ENCODE data around the gene IL17RC.
"Not testable (repeated sequence)": the region's sequence is repeated elsewhere in the genome, so short reads cannot be mapped to it uniquely, and the experiment has no call there.

Gene IL17RC

DNA sequence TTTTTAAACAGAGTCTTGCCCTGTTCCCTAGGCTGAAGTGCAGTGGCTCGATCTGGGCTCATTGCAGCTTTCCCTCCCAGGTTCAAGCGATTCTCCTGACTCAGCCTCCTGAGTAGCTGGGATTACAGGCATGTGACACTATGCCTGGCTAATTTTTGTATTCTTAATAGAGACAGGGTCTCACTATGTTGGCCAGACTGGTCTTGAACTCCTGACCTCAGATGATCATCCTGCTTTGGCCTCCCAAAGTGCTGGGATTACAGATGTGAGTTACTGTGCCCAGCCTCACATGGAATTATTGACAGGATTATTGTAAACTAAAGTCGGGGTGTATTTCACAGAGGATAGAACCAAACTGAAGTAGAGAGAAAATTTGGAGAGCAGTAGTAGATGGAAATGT, 21.2 kb upstream of the IL17RC start:
- DNase-seq (ENCODE audit: low spot score), result not testable (repeated sequence)

DNA sequence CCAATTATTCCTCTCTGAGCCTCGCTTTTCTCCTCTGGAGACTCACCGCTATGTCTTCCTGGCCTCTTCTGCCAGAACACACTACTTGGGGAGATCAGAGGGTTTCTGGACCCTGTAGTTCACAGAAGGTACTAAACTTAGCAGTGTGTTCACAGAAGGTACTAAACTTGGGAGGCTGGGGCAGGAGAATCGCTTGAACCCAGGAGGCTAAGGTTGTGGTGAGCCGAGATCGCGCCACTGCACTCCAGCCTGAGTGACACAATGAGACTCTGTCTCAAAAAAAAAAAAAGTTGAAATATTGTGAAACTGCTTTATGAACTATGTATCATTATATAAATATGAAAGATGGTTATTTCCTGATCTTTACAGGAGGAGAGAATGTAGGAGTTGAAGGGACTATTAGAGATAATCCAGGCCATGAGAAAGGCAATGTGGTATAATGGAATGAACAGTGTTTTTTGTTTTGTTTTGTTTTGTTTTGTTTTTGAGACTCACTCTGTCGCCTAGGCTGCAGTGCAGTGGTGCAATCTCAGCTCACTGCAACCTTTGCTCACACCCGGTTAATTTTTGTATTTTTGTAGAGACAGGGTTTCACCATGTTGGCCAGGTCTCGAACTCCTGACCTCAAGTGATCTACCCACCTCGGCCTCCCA, 20.0 kb upstream of the IL17RC start:
- DNase-seq (ENCODE audit: low spot score), result not testable (repeated sequence)

GRCh38 chr3:9897408-9898372, 19.2 kb upstream of the IL17RC start:
- no peak for DNase-seq (ENCODE audit: low spot score)

- no peak for DNase-seq (ENCODE audit: low spot score)
Observed at GRCh38 chr3:9898467-9899241, 18.2 kb upstream of the IL17RC start.

DNA sequence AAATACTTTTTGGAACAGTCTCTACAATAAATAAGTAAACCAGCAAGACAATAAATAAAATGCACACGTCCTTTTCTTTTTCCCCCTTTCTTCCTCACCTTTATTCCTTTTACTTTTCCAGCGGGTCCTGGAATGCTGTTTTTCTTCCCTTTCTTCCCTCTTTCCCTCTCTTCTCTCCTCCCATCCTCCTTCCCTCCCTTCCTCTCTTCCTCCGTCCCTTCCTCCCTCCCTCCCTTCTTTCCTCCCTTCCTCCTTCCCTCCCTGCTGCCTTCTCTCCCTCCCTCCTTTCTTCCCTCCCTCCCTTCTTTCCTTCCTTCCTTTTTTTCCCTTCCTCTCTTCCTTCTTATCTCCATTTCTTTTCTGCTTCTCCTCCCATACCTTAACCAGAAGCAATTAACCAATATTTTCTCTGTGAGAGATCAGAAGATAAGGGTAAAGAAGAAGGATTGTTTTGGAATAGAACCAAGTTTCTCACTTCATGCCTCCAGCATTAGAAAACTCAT, 17.6 kb upstream of the IL17RC start:
- DNase-seq (ENCODE audit: low spot score), result no peak

DNA sequence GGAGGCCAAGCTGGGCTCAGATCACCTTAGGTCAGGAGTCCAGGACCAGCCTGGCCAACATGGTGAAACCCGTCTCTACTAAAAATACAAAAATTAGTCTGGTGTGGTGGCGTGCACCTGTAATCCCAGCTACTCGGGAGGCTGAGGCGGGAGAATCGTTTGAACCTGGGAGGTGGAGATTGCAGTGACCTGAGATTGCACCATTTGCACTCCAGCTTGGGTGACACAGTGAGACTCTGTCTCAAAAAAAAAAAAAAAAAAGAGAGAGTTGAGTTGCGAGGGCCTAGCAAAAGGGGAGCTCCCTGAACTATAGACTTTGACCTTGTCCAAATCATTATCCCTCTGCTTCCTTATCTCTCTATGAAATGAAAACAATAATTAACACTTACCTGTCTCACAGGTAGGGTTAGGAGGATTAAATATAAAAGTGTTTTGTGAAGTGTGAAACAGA, 15.9 kb upstream of the IL17RC start:
- DNase-seq (ENCODE audit: low spot score), result not testable (repeated sequence)

DNA sequence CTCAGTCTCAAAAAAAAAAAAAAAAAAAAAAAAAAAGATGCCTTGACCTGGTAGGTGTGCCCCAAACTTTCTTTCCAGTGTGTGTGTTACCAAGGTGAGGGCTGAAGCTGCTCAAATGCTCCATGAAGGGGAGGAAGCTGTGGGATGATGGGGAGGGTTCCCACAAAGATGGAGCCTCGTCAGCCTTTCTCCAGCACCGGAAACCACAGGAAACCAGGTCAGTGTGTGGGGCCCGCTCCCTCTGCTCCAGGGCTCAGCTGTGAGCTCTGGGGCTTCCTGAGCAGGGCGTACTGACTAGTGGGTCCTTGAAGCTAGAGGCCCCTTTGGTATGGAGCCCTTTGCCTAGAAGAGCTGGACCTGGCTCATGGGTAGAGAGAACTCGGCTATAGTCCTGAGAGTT, 14.9 kb upstream of the IL17RC start:
- DNase-seq (ENCODE audit: low spot score), result no peak

DNA sequence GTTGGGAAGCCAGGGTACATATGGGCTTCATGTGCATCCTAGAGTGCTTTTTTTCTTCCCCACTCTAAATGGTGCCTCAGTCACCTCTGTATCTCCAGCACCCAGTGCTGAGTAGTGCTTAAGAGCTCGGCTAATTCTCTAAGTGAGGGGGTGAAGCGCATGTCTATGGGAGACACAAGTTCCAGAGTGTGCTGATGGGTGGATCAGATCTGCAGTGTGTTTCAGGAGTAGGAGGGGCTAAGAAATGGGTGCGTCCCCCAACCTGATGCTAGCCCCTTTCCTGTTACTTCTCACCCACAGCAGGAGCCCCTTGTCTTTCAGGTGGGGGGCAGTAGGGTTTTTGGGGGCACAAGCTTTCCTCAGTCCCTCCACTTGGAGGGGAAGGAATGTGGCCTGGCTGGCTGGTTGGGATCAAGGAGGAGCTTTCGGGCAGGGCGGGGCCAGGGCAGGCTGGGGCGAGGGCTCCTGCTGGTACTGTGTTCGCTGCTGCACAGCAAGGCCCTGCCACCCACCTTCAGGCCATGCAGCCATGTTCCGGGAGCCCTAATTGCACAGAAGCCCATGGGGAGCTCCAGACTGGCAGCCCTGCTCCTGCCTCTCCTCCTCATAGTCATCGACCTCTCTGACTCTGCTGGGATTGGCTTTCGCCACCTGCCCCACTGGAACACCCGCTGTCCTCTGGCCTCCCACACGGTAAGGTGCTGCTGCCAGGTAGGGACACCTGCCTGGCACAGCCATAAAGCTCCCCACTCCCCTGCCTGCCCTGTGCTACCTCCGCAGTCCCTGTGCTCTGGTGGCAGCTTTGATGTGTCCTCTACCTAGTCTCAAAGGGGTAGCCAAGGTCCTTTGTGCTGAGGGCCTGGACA, 14.3 kb upstream of the IL17RC start, which contains the start of gene IL17RE:
Gene IL17RE (plus strand): TSS at position 477 of the 866 bp plus-strand sequence. CDS start 85 bp downstream, at position 562.
- peak; percentile 61 for DNase-seq (ENCODE audit: low spot score)

GRCh38 chr3:9903238-9903624, 13.7 kb upstream of the IL17RC start:
- DNase-seq (ENCODE audit: low spot score), result no peak

GRCh38 chr3:9903904-9904303, 13.0 kb upstream of the IL17RC start:
- no peak for DNase-seq (ENCODE audit: low spot score)

DNA sequence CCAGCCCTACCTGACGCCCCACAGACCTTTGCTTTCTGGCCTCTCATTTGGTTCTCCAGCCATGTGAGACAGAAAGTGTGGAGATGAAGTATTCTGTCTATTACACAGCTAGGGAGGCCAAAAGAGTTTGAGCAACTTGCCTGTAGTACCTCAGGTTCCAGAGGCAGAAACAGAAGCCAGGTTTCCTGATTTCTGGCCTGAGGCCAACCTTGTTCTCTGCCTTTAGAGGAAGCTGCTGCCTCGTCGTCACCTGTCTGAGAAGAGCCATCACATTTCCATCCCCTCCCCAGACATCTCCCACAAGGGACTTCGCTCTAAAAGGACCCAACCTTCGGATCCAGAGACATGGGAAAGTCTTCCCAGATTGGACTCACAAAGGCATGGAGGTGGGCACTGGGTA, 10.4 kb upstream of the IL17RC start:
- no peak for DNase-seq (ENCODE audit: low spot score)

DNA sequence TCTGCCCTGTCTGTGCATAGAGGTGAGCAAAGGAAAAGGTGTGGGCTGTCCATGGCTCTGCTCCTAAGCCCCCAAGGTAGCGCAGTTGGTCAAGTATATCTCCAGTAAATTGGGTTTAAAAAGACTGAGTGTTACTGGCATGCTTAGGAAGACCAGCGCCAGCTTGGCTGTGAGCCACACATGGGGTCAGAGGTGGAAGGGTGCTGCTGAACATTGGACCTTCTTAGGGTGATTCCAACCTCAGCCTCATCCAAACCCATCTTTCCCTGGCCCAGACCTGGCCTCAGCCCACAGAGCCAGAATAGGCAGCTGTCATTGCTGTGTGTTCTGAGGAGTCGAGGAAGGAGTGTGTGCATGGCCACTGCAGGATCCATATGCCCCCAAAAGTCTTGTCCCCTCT, 8.6 kb upstream of the IL17RC start:
- no peak for DNase-seq (ENCODE audit: low spot score)

GRCh38 chr3:9909221-9910013, 7.5 kb upstream of the IL17RC start:
- no peak for DNase-seq (ENCODE audit: low spot score)

GRCh38 chr3:9911863-9912262, 5.0 kb upstream of the IL17RC start:
- no peak for DNase-seq (ENCODE audit: low spot score)

- no peak for DNase-seq (ENCODE audit: low spot score)
Observed at GRCh38 chr3:9912294-9912935, 4.5 kb upstream of the IL17RC start.

GRCh38 chr3:9913601-9914000, 3.3 kb upstream of the IL17RC start:
- DNase-seq (ENCODE audit: low spot score), result no peak

DNA sequence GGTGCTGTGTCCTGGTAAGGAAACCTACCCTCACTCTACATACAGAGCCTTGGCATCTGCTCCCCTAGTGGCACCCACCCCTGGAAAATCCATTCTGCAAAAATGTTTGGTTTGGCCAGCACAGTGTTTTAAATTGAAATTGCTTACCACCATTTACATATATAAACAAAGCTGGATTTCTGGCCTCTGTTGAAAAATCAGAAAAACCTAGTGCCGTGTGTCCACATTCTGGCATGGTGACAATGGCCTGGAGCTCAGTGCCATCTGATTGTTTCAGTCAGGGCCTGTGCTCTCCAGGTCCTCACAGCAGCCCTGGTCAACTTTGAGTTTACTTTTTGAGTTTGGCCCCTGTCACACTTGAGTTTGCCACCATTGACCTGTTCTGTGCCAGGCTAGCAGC, 2.9 kb upstream of the IL17RC start:
- no peak for DNase-seq (ENCODE audit: low spot score)

- no peak for DNase-seq (ENCODE audit: low spot score)
Observed at GRCh38 chr3:9914559-9915253, 2.2 kb upstream of the IL17RC start.

All from ecto neural progenitor cell (in vitro differentiated cells).